Stimulated activated CD8-positive, alpha-beta memory T cell treated with anti-CD3 and anti-CD28 coated beads, Interleukin-7, amount 100 ng/mL, for 1 hour (primary cell): ENCODE data around the gene SLC7A8.

Experiments
- DNase-seq, 2 donors: peaks; one replicate each; pipeline ENCODE4 v3.0.0-alpha.2; 2020; ENCODE audit warnings: low read depth in 2 of 2

Gene SLC7A8

GRCh38 chr14:23158779-23159178, 24.7 kb downstream of the SLC7A8 start:
- DNase-seq, result no peak

- DNase-seq, result no peak
These were observed 28.4 kb downstream of the SLC7A8 start for GRCh38 chr14:23154964-23155587.

GRCh38 chr14:23153851-23154796, 29.3 kb downstream of the SLC7A8 start:
- no peak for DNase-seq

- DNase-seq, result no peak
These were observed 32.1 kb downstream of the SLC7A8 start for GRCh38 chr14:23151342-23151741.

GRCh38 chr14:23149745-23150144, 33.7 kb downstream of the SLC7A8 start:
- DNase-seq, result no peak

GRCh38 chr14:23148591-23149249, 34.7 kb downstream of the SLC7A8 start:
- DNase-seq, result no peak

DNA sequence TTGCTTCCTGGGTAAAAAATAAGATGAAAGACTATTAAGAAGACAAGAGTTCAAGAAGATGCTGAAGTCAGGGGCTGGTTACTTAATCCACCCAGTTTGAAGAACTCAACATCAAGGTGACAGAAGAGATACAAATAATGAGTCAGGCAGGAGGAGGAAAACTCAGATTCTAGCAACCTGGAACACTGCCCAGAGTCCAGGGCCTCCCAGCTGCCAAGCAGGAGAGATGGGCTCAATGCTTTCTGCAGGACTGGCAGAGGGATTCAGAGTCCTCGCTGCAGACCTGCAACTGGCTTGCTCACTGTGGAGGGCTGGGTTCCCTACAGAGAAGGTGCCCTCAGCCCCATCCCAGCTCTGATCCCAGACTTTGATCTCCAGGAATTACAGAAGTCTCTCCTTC, 35.8 kb downstream of the SLC7A8 start:
- no peak for DNase-seq

DNA sequence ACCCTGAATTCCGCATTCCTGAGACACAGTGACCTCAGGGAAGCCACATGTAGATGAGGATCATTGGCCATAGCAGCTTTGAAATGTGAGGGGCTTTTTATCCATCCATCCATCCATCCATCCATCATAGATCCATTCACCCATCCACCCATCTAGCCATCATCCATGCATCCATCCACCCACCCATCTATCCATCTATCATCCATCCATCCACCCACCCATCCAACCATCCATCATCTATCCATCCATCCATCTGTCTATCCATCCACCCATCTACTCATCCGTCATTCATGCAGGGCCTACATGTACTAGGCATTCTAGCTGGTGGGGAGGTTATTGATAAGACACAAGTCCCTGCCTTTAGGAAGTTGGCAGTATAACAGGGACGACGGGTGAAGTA, 36.5 kb downstream of the SLC7A8 start:
- no peak for DNase-seq

DNA sequence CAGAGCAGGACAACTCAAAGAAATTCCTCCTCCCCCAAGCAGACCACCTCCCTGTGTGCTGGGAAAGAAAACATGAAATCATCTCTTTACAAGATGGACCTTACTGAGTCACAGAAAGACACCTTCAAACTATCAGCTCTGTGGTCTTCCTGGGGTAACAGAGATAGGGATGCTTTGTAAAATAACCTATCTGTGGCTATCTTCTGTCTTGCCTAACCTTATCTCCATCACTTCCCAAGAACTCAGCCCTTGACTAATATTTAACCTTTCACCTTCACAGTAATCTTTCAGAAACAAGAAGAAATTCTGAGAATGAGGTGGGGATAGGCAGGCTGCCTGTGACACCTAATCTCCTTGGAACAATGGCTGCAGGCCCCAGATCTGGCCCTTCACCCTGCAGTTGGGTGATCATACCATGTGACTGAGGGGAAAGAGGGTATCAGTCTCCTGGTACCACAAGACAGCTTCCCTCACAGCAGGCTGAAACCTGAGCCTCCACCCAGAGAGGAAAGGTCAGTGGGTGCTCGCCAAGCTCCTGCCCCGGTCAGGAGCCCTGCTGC, 37.0 kb downstream of the SLC7A8 start:
- no peak for DNase-seq

GRCh38 chr14:23145794-23146350, 37.6 kb downstream of the SLC7A8 start:
- no peak for DNase-seq

- DNase-seq, result no peak
These were observed 39.5 kb downstream of the SLC7A8 start for GRCh38 chr14:23143911-23144310.

DNA sequence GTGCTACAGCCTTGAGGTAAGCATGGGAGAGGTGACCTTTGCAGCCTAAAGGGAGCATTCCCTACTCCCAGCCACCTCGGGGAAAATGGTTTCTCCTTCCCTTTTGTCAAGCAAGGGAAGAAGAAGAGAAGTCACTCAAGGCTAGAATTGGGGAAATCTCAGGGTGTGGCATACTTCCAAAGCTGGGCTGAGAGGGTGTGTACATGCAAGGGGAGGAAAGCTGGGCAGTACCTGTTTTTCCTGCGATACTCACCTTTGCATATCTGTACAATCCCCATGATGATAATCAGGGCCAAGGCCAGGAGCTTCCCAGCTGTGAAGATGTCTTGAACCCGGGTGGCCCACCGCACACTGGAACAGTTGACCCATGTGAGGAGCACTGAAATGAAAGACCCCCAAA, 40.6 kb downstream of the SLC7A8 start:
- no peak for DNase-seq

- no peak for DNase-seq
These were observed 41.6 kb downstream of the SLC7A8 start for GRCh38 chr14:23141706-23142444.

GRCh38 chr14:23140371-23140770, 43.1 kb downstream of the SLC7A8 start:
- no peak for DNase-seq

DNA sequence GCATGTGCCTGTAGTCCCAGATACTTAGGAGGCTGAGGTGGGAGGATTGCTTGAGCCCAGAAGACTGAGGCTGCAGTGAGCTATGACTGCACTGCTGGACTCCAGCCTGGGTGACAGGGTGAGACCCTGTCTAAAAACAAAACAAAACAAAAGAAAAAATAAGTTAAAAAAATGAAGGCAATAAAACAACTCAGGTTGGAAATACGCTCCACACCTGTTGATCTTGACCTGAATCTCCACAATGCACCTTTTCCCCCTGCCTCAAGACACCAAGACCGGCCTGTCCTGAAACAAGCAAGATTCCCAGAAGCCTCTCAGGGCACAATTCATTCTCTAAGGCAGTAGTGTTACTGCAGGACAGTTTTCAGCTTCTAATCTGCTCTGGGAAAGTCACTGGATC, 43.6 kb downstream of the SLC7A8 start:
- DNase-seq, result no peak

DNA sequence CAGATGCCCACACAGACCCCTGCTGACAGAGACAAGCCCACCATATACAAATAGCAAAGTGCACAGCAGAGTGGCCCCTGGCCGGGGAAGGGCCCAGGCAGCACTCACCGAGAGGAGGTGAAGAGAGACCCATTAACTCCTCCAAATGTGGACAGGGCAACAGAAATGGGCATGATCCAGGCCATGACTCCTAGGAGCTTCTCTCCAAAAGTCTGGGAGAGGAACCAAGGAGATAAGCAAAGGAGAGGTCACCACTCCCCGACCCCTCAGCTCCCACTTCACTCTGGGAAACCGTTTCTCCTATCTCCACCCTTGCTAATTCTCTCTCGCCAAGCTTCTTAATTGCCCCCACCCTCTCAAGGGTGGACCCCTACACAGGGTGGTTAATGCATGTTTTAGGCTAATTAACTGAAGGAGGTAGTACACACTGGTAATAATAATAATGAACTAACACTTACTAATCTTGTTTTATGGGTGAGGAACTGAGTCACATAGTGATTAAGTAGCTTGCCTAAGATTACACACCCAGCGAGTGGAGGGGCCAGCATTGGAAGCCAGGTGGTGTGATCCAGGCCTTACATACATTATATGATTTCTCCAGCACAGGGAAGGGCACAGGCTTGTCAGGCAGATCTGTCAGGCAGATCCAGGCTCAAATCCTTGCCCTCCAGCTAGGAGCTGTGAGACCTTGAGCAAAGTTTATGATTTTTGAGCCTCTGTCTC, 45.5 kb downstream of the SLC7A8 start:
- no peak for DNase-seq

DNA sequence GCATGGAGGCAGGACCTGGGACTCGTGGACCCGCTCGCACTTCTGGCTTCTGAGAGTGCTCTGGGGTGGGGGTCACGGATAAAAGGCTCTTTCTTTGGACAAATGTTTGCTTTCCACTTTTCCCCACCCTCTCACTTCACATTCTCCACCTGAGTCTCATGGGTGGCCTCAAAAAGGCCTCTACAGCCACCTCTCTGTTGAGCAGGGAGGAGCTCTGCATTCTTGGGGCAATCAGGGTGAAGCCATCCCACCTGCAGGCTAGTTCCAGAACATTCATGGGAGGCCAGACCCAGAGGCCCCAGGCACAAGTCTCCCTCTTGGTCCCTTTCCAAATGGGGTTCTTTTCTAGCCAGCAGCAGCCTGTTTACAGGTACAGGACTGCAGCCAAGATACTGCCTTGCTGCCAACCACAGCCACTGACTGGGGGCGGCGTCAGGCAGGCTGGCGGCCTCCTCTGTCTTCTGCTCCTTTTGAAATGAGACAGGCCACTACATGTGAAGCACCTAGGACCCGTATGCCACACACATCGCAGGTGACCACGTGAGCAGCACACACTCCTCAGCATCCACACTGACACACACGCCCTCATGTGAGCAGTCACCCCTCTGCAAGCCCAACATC, 46.2 kb downstream of the SLC7A8 start:
- no peak for DNase-seq

DNA sequence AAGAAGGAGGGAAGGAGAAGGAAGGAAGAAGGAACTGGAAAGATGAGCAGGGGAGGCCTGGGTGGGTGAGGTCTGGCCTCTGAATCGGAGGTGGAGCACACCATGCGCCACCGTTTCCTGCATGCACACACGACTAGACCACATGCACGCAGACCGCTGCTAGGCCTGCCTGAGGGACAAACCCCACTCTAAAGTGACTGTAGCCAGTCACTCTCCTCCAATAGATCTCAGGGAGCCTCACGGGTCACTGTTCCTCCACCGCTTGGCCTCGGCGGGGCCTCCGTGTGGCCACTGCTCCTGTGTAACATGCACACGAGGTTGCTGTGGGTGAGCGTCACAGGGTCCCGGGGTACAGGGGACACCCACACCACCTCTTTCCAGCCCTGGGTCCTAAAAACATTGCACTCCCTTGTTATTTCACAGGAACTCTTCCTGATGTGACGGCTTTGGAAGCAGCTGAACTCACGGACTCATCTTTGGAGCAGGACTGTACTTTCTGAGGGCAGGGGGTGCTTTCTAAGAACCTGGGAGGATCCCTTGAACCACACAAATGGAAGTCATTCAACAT, 46.8 kb downstream of the SLC7A8 start:
- DNase-seq, result no peak

- no peak for DNase-seq
These were observed 50.5 kb downstream of the SLC7A8 start for GRCh38 chr14:23132970-23133369.

DNA sequence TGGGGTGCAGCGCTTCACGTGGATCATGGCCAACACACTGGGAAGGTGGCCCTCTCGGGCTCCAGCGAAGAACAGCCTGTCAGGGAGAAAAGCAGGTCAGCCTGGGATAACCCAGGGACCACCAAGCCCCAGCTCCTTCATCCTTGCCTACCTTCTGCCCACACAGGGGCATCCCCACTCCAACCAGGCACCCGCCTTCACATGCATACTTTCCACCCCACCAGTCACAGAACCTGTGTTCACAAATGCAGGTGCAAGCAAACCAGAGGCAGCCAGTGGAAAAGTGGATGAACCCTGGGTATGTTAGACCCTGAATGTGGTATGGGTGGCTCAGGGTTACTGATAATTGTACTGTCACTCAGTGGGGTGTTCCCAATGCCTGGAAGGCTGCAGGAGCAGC, 52.0 kb downstream of the SLC7A8 start:
- DNase-seq, result no peak
